ENCODE measurements around the gene COL15A1.

- TF ChIP-seq PCBP2 (optimal IDR thresholded peaks at IDR 0.05; ENCODE audit: low read depth, low read length, poor library complexity, severe bottlenecking) (no peak), KMT2A (CRISPR knock-in tag; IDR thresholded peaks at IDR 0.05) (no peak), ZBTB34 (CRISPR knock-in tag; IDR thresholded peaks at IDR 0.05) (no peak), SIX1 (CRISPR knock-in tag; IDR thresholded peaks at IDR 0.05; ENCODE audit: borderline replicate concordance) (no peak), CCDC6 (CRISPR knock-in tag; IDR thresholded peaks at IDR 0.05) (no peak)
These were observed 22.0 kb upstream of the COL15A1 start for GRCh38 chr9:98921732-98922131.
